ENCODE measurements around the gene ZNF471. TPM values are rescaled to one million over a fixed set of nuclear protein-coding genes. Genes with fewer than 3 reads are reported as not detected.
A peak's percentile ranks its signal among the peaks of the same experiment; 100 is the strongest.

ZNF471 gene
- polyA plus RNA-seq (2013, experiment 1 of 2; ENCODE audit: insufficient read length) = 4.6 TPM
- polyA plus RNA-seq (2013, experiment 2 of 2; ENCODE audit: insufficient read length) = 5.1 TPM

DNA sequence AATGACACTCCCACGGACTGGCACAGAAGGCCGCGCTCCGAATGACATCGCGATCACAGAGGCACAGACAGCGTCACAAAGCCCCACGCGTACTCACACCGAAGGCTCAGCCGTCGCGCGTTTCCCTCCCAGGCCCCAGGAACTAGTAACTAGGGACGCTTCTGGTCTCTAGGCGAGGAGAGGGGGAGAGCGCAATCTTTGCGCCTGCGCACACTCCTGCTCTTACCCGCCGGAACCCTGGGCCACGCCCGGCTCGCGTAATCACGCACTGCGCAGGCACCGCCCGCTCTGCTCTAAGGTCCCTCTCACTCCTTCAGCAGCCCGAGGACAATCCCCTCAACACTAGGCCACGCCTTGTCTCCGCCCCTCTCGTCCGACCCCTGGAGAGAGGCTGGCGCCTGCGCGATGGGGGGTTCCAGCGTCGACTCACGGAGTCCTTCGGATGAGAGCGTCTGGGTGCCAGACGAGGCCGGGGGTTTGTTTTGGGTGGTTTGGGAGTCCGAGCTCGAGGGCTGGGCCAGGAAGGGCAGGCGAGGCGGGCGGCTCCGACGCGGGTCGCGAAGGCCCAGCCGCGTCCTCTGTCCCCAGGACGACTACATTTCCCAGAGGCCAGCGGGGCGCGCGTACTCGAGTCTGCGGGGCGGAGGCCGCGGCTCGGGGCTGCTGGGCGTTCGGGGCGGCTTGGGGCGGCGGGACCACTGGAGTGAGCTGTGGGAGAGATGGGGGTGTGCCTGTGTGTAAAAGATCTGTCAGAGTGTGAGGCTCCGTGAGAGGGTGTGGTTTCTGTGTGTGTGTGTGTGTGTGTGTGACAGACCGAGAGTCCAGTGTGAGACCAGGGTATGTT lies at the start of gene ZNF471:
ZNF471 (plus strand) TSS at position 410 of the 844 bp plus-strand sequence. CDS start 3,717 bp downstream, outside the sequence.
- peak; percentile 99 for DNase-seq

GRCh38 chr19:56474308-56474707 lies 33.3 kb upstream of the ZNF471 start:
- no peak for DNase-seq

DNA sequence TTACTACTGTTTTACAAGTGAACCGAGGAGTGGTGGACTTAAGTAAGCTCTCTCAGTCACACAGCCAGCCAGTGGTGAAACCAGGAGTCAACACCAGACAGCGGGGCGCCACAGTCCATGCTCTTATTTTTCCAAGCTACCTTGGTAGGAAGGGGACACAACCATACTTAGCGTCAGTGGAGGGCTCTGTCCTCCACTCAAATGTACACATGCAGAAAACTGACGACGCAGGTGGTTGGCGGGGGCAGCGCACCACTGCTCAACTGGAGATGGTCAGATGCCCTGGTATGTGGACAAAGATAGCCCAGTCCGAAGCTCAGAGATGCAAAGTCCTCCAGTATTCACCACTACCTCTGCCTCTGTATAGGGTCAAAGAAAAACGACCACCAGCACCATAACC lies 31.6 kb upstream of the ZNF471 start:
- no peak for DNase-seq

DNA sequence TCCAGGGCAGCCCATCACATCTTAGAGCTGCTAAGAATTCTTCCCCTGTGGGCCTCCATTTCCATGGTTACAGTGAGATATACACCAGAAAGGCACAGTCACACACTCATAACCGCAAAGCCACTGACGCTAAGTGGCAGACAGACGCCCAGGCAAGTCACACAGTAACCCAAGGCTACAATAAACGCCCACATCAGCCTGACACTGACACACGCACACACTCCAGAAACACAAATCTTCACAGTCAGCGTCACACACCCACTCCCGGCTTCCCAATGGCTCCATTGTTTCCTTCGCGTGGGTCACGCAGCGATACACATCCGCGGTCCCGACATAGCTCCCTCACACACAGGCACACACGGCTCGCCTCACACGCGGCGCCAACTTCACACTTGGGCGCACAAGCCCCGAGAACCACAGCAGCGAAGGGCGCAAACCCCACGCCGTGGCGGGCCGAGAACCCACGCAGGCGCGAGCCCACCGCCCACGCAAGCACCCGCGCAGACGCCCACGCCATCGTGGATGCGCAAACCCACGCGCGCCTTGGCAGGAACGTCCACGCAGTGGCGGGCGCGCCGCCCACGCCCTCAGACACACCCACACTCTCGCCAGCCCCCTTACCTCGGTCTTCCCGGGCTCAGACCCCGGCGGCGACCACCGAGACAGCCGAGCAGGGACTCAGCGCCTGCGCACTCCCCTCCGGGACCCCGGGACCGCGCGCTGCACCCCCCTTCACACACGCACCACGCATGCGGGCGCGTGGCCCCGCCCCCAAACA lies 30.8 kb upstream of the ZNF471 start, which contains the start of gene ZNF667:
ZNF667 (minus strand) TSS at position 695 of the 778 bp plus-strand sequence. CDS start 14,975 bp downstream, outside the sequence.
- DNase-seq = peak; percentile 51

DNA sequence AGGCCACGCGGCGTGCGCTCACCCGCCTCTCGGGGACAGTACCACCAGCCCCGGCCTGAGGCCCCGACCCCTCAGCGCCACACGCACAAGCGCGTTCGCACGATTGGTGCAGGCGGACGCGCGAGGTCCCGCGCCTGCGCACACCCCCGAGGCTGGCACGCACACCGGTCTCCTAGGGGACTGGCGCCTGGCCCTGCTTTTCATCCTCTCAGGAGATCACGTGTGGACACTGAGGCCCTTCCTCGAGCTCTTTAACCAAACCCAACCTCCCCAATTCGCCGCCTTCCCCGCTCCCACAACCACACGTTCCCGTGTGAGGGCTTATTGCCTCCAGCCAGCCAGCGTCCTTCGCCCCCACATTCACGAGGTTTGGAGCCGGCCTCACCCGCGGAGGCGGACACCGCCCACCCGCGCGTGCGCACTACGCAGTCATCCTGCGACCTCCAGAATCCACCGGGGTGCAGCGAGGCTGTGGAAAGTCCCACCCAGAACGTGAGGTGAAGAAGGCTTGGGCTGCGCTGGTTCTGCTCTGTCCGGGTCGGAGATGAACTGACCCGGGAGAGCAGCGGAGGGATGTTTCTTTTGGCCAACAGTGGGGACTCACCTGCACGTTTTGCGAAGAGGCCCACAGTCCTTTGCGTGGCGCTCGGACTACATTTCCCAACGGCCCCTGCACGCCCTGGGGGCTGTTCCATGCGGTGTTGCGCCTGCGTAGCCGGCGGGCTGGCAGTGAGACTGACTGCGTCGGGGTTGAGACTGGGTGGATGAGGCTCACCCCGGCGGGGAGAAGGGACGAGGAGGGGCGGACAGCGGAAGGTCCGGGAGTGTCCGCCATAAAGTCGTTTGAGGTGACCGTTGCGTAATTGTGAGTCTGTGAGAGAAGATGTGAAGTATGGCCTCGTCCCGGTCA lies 30.0 kb upstream of the ZNF471 start:
- DNase-seq = peak; percentile 92

GRCh38 chr19:56491399-56491798 lies 16.3 kb upstream of the ZNF471 start:
- DNase-seq = no peak

DNA sequence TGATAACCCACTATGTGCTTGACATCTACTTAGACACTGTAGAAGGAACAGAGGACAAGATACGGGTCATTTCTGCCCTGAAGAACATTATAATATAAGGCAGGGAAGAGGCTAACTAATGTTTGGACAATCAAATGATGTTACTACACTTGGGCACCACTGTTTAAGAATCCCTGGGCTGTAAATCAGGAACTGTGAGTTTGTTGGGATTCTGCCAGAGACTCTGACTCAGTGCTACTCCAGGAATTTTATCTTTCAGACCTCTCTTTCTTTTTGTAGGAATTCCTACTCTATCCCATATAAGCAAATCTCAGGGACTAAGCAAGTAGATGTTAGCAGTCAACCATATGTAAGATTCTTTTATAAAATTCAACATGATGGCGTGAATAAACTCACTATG lies 3.1 kb upstream of the ZNF471 start:
- peak; percentile 6 for DNase-seq

DNA sequence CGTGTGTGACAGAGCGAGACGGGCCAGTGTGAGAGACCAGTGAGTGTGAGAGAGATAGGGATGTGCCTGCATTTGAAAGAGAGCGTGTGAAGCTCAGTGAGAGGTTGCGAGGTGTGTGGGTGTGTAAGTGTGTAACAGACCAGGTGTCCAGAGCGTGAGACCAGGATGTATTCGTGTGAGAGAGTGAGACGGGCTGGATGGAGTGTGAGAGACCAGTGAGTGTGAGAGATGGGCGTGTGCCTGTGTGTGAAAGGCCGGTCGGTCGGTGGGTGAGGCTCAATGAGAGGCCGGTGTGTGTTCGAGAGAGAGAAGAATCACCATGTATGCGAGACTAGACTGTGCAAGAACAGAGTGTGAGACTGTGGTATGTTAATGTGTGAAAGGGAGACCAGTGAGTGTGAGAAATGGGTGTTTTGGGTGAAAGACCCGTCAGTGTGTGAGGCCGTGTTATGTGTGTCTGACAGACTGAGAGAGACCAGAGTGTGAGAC lies 679 bp downstream of the ZNF471 start:
- no peak for DNase-seq

- no peak for DNase-seq
Observed at GRCh38 chr19:56525214-56525860, 17.7 kb downstream of the ZNF471 start.

- DNase-seq = no peak
Observed at GRCh38 chr19:56537442-56537841, 29.8 kb downstream of the ZNF471 start.

DNA sequence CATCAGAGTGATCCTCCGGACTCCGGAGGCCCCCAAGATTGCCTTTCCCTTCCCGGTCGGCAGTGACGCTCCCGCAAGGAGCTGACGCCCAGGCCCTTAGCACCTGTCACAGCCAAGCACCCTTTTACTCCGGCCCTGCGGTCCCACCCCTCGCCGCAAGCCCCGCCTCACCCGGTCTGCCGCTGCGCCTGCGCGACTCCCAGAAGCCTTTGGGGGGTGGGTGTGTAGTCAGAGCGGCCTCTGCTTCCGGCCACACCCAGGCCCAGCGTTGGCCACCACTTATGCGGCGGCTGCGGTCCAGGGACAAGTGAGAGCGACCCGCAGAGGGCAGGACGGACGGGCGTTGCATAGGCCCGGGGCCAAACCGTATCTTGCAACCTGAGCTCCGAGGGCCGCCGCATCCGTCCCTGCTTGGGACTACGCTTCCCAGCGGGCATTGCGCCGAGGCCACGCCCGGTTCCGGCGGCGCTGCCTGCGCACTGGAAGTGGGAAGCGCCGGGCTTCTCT lies 30.7 kb downstream of the ZNF471 start:
- peak; percentile 89 for DNase-seq

DNA sequence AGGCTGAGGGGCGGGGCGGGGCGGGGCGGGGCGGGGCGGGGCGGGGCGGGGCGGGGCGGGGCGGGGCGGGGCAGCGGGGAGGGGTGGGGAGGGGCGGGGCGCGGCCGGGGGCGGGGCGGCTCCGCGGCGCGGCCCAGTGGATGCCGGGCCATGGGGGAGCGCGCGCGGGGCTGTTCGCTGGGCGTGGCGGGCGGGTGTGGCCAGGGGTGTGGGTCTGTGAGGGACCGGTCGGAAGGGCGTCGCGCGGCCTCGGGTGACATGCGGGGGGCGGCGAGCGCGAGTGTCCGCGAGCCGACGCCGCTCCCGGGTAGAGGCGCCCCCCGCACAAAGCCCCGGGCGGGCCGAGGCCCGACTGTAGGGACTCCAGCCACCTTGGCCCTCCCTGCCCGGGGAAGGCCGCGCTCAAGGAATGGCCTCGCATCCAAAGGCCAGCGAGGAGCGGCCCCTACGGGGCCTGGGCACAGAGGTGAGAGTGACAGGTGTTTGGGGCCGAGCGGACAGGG lies 31.2 kb downstream of the ZNF471 start, which contains the start of gene ZFP28:
ZFP28 (plus strand) TSS at position 188 of the 503 bp plus-strand sequence; CDS start at position 259, 71 bp downstream.
- no peak for DNase-seq

GRCh38 chr19:56543776-56544175 lies 36.1 kb downstream of the ZNF471 start:
- no peak for DNase-seq

DNA sequence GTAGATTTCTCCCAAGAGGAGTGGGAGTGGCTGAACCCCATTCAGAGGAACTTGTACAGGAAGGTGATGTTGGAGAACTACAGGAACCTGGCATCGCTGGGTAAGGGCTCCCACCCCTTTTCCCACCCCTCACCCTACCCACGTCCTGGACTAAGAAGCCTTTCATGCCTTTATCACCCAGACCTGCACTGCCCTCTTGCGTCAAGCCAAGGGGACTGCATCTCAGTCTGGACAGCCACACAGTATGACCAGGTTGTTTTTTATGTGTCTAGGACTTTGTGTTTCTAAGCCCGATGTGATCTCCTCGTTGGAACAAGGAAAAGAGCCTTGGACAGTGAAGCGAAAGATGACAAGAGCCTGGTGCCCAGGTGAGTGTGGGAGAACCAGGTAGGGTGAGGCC lies 39.9 kb downstream of the ZNF471 start:
- no peak for DNase-seq

- DNase-seq = no peak
Observed at GRCh38 chr19:56554272-56554869, 46.7 kb downstream of the ZNF471 start.

DNA sequence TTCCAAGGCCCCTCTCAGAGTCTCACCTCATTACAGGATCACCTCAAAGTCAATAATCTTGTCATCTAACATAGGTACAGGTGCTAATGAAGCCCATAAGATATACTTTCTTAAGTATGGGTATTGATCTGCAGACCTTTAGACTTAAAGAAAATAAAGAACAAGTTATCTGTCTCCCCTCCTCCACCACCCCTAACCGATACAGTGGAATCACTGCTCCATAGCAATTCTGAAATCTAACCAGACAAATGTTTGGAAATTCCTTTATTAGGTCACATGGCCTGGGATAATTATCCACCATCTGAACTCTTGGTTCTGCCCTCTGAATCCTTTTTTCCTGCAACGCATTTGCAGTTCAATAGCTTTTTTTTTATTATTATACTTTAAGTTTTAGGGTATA lies 55.1 kb downstream of the ZNF471 start:
- DNase-seq = no peak

DNA sequence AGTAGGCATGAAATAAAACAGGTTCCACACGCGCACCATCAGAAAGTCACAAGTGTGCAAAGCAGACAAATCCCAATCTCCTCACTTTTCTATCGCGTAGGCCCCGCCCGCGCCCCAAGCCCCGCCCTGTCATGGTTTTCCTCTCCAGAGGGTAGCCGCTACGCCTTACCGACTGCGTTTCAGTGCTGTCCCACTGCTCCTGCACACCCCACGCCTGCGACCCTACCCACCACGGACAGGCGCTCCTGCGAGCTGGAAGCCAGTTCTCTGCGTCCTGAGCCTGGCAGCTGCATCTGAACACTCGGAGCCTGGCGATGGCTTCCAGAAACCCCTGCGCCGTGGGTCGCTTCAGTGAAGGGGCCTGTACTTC lies 59.2 kb downstream of the ZNF471 start:
- DNase-seq = peak; percentile 31

DNA sequence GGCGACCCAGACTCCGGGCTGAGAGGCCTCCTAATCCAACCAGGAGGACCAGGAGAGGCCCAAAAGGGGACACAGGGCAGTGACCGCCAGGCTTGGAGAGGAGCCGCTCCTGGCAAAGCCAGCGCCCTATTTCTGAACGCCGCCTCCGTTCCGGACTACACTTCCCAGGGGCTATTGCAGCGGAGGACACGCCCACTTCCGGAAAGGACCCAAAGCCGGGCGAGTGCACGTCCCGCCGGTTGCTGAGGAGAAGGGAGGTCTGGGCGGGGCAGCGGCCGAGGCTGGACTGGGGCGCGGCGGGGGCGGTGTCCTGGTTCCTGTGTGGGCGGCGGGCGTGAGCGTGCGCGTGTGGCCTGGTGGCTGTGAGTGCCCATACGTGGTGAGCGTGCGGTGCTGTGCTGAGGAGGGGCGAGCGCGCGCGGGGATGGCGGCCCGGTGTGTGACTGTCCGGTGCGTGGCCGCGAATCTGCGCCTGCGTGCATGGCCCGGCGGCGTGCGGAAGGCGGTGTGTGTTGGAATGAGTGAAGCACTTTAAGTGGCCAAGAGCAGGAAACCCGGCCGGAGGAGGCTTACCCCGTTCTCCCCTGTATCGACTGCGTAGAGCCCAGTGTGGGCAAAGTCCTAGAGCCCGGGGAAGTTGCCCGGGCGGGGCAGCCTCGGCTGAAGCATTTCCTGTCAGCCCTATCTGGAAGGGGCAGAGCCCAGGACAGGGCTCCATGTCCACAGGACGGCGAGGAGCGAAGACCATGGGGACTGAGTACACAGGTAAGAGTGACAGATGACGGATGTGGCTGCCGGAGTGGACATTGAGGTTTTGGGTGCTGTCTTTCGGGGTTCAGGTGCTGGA lies 59.8 kb downstream of the ZNF471 start, which contains the start of gene ZNF470:
ZNF470 (plus strand) TSS at position 195 of the 847 bp plus-strand sequence. CDS start 2,844 bp downstream, outside the sequence.
- peak; percentile 94 for DNase-seq

DNA sequence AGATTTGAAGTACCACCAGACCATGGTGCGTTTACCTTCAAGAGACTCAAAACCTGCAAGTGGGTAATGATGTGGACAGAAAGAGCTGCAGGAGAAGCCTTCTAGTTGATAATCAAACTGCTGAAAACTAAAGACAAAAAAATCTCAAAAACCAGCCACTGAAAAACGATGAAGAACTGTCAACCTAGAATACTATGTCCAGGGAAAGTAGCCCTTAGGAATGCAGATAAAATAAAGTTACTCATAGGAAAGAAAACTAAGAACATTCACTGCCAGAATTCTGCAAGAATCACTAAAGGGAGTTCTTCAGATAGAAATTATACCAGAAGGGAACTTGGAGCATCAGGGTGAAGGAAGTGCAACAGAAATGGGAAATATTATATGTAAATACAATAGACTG lies 64.9 kb downstream of the ZNF471 start:
- DNase-seq = no peak
